Inflammatory macrophage (primary cell): Measurements from ENCODE around the gene FERMT3.

Experiments used
- DNase-seq, 2 donors: peaks; one replicate each; pipeline ENCODE4 v3.0.0-alpha.2; 2020 to 2022

FERMT3 gene

DNA sequence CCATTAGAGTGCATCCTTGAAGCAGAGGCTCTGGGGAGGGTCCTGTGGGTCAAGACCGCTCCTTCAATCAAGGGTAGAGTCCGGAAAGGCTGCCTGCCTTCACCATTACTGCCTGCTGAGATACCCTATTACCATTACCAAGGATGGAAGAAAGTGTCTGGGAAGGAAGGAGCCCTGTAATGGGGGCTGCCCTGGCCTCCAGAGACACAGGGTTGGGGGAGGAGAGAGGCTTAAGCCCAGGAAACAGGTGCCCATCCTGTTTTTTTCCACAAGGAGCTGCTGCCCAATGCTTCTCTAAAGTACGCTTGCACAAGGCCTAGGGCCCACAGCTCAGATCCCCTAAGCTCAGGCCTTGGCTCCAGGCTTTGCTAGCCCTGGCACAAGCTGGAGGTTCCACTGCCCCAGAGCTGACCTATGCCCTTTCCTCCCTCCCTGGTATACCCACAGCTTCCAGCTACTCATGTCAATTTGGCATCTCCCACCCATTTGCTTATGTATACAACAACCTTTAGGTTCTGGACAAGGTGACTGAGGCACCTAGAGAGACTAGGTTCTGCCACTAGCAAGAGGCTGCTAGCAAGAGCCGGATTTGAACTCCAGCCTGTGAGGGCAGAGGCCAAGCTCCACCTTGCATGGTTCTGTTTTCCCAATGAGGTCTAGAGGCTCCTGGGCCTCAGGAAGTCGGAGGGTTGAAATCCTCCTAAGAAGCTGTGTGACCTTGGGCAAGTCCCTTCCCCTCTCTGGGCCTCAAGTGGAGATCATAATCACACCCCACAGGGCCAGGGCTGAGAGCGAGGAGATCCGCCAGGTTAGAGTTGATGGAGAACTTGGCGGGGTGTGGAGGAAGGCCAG is 43.3 kb downstream of the FERMT3 start:
- DNase-seq = no peak

DNA sequence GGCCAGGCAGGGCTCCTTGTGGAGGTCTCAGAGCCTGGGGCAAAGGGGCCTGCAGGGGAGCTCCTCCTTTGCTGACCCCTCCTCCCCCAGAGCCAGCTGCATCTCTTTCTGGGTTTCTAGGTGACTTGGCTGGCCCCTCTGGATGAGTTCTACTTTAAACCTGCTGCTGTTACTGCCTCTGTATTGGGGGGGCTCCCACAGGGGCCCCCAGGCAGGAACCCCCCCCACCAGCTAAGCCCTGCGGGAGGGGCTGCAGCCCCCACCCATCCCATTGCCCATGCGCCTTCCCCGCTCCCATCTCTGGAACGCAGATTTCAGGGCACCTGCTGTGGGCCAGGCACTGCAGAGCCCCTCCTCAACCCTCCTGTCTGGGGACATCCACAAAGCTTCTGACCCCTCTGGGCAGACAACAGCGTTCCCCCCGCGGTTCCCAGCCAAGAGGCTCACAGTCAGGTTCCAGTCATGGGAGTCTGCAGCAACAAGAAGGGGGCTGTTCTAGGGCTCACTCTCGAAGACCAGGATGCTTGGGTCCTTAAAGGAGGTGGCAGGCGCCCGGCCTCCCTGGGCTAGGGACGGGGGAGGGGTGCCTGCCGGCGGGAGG is 44.0 kb downstream of the FERMT3 start:
- DNase-seq = no peak

DNA sequence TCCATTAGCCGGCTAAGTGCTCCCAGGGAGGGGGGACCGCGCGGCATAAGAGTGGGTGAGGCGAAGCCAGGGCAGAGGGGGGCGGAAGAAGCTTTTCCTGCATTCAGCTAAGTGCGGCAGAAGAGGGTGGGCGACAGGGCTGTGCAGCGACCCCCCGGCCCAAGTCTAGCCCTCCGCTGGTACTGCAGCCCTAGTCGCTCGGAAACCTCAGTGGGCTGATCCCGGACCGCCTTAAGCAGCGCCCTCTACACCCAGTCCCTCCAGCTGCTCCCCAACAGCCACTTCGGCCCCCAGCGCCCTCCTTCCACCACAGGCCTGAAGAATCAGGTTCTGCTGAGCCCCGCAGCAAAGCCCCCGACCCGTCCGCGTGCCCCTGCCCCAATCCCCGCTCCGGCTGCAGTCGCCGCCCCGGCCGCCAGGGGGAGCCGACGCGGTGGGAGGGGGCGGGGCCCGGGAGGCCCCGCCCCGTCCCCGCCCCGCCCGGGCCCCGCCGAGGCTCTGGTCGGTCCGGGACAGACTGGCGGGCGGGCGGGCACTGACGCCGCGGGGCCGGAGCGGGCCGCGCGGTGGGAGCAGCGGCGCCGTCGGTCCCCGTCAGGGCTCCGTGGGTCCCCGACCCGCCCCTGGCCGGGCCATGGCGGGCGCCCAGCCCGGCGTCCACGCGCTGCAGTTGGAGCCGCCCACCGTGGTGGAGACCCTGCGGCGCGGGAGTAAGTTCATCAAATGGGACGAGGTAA is 44.7 kb downstream of the FERMT3 start, which contains the start of gene PLCB3:
TSS of gene PLCB3 (plus strand) at position 515 of the 737 bp plus-strand sequence. CDS start at position 635, 120 bp downstream.
- DNase-seq = peak; percentile 54 to 73

- no peak for DNase-seq
Observed at GRCh38 chr11:64251753-64252002, 45.2 kb downstream of the FERMT3 start.

DNA sequence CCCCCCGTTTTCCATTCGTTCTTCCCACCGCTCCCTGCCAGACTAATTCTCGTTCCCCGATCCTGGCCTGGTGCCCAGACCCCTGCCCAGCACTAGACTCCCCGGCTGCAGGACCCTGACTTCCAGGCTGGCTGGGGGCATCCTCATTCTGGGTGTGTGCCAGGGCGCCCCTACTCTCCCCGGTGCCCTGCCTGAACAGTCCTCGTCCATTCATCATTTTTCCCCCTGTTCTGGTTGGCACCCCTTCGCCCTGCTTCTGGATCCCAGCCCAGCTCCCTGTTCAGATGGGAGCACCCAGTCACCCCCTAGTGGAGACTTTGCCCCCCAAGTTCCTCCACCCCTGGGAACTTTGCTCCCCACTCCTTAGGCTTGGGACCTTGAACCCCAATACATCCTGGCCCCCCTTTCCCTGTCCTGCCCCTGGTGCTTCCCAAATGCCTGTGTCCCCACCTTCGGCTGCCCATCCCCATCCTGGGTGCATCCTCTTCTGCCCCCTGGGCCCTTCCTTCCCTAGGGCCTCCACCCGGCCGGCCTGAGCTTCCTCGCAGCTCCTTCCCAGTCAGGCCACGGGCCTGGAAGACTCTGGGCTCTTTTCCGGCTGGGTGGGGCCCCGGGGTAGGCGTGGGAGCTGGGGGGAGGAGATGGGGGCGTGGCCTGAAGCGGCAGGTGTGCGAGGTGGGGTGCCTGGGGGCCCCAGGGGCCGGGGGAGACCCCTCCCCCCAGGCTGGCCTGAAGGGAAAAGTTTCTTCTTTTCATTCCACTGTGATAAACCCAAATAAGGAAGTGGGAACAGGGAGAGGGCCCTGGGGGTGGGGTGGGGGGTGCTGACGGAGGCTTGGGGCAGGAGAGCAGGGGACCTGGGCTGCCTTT is 45.7 kb downstream of the FERMT3 start:
- DNase-seq = peak; percentile 30 to 62

- no peak for DNase-seq
Observed at GRCh38 chr11:64253043-64253442, 46.5 kb downstream of the FERMT3 start.

DNA sequence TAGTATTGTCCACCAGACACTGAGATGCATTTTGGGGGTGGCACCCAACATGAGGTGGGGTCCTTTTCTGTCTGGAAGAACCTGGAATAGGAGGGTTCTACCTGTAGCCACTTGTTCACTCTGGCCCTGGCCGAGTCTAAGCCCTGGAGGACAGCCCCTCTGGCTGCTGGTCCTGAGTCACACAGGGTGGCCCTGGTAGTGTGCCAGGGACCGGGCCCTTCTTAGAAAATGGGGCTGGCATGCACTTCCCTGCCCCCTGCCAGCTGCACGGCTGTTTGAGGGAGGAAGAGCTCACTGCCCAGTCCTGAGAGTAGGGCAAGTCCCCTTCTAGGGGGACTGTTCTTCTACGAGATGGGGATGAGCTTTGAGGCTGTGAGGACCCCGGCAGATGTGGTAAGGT is 47.0 kb downstream of the FERMT3 start:
- DNase-seq = no peak

GRCh38 chr11:64254326-64254725 is 47.8 kb downstream of the FERMT3 start:
- no peak for DNase-seq

DNA sequence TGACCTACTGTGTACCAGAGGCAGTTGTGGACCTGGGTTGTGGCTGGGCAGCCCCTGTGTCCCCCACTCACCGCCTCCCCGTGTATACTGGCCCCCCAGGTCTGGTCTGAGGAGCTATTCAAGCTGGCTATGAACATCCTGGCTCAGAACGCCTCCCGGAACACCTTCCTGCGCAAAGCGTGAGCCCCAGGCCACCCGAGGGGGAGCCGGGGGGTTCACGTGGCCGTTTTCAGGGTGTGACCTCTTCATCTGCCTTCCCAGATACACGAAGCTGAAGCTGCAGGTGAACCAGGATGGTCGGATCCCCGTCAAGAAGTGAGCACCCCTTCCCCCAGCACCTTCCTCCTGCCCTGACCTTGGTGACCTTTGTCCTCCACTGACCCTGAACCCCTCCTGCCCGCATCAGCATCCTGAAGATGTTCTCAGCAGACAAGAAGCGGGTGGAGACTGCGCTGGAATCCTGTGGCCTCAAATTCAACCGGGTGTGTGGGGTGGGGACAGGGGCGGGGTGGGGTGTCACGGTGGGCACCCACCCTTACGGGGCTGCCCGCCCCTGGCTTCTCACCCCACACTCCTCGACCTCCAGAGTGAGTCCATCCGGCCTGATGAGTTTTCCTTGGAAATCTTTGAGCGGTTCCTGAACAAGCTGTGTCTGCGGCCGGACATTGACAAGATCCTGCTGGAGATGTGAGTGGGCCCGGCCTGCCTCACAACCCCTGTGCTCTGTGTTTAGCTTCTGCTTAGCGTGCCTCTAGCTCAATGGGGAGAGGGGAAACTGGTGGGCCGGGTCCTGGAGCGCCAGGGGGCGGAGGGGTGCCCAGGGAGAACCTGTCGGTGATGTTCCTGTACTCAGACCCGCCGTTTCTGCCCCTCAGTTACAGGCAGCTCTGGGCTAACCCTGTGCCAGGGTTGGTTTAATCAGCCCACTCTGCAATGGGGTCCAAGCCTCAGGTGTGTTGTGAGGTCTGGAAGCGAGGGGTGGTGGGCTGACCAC is 48.9 kb downstream of the FERMT3 start:
- DNase-seq = no peak

DNA sequence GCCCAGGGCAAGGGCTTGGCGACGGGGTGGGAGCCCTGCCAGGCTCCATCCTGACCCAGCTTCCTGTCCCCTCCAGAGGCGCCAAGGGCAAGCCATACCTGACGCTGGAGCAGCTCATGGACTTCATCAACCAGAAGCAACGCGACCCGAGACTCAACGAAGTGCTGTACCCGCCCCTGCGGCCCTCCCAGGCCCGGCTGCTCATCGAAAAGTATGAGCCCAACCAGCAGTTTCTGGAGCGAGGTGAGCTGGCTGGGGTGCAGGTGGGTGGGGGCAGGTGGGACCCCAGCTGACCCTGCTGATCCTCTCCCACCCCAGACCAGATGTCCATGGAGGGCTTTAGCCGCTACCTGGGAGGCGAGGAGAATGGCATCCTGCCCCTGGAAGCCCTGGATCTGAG is 49.8 kb downstream of the FERMT3 start:
- no peak for DNase-seq

DNA sequence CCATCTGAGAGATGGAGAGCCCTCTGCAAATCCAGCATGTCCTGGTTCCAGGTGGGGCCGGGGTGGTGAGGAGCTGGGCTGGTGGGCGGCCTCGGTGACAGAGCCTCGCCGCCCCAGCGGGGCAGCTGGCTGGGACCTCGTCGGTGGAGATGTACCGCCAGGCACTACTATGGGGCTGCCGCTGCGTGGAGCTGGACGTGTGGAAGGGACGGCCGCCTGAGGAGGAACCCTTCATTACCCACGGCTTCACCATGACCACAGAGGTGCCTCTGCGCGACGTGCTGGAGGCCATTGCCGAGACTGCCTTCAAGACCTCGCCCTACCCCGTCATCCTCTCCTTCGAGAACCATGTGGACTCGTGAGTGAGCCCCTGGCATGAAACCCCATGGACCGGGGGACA is 51.8 kb downstream of the FERMT3 start:
- no peak for DNase-seq

GRCh38 chr11:64258946-64259532 is 52.5 kb downstream of the FERMT3 start:
- DNase-seq = no peak

DNA sequence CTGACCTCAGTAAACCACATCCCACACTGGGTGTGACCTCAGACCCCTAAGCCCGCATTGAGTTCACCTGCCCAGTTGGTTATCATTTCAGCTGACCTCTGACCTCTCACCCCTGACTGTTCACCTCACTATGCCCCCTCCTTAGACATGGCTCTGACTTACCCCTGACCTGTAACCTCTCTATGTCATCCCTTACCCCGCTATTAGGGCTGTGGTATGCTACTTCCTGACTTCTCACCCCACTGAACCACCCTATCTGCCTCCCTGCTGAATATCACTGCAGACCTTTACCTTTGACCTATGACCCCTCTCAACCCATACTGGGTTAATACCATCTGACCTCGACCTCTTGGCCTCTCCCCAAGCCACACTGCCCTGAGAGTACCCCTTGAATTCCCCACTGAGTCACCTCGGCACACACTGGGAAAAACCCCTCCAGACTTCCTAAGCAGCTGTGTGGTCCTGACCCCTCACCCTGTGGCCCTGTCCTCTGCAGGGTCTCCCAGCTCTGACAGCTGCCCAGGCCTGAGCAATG is 53.1 kb downstream of the FERMT3 start:
- DNase-seq = no peak

DNA sequence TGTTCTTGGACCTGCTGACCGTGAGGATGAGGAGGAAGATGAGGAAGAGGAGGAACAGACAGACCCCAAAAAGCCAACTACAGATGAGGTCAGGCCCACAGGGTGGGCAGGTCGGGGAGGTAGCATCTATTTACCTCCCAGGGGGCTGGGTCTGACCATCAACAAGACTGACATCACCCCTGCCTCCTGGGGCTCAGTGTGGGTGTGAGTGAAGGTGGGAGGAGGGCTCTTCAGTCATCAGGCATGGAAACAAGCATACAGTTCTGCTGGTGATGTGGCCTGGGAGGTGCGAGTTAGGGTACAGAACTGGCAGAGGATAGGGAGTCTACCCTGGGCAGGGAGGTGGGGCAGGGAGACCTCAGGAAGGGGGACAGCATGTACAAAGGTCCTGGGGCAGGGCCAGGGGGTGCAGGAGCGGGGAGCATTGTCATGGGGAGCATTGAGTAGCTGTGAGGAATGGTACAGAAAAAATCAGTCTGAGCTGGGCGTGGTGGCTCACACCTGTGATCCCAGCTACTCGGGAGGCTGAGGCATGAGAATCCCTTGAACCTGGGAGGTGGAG is 53.7 kb downstream of the FERMT3 start:
- DNase-seq = no peak

GRCh38 chr11:64261556-64262080 is 55.1 kb downstream of the FERMT3 start:
- DNase-seq = no peak

DNA sequence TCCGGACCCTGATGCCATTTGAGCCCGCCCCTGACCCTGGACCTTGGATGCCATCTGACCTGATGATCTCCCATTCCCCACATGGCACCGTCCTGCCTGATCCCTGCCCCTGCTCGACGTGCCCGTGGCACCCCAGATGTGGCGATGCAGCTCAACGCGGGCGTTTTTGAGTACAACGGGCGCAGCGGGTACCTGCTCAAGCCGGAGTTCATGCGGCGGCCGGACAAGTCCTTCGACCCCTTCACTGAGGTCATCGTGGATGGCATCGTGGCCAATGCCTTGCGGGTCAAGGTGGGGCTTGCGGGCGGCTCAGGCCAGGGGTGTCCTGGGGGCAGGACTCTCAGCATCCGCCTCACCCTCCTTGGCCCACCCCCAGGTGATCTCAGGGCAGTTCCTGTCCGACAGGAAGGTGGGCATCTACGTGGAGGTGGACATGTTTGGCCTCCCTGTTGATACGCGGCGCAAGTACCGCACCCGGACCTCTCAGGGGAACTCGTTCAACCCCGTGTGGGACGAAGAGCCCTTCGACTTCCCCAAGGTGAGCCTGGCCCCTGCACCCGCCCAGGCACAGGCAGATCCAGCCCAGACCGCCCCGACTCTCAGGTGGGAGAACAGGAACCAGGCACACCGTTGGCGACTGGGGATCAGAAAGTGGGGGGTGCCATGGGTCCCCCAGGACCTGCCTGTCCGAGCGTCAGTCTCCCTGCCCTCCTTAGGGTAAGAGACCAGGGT is 55.9 kb downstream of the FERMT3 start:
- no peak for DNase-seq

DNA sequence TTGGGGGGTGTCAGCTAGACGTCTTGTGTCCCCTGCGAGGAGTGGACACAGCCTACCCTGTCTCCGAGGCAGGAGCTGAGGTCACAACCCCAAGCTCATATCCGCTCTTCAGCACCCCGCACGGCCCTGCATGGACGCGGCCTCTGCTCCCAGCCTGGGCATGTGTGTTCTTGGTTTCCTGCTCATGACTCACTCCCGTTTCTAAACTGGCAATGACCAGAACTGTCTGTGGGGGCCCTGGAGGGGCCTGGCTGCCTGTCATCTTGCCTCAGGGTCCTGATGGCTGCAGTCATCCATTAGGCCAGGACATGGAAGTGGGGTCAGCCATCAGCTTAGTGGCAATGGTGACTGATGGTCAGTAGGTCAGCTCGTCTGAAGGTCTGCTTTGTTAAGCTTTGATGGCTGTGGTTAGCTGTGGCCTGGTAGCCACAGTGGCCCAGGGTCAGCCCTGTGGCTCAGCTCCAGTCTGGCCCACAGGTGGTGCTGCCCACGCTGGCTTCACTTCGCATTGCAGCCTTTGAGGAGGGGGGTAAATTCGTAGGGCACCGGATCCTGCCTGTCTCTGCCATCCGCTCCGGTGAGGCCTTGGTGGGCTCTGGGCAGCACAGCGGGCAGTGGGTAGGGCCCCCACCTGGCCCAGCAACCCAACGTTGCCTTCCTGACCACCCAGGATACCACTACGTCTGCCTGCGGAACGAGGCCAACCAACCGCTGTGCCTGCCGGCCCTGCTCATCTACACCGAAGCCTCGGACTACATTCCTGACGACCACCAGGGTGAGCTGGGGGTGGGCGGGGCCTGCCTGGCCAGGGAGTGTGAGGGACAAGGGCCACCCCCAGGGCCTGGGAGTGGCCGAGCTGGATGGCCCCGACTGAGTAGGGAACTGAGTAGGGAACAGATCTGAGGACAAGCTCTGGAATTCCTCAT is 56.8 kb downstream of the FERMT3 start:
- no peak for DNase-seq

- DNase-seq = no peak
Observed at GRCh38 chr11:64263947-64264317, 57.4 kb downstream of the FERMT3 start.
